Breast epithelium (tissue), 3 donors: ENCODE results near the gene VGLL4.

Experiments
- CTCF ChIP-seq, 3 donors: fragments of 450-650 bp; IDR thresholded peaks; one replicate each; pipeline ENCODE4 v1.5.1; 2016 to 2017; ENCODE audit warnings: antibody characterized with exemption in 3 of 3, mild to moderate bottlenecking in 3 of 3, moderate library complexity in 3 of 3
- POLR2AphosphoS5 ChIP-seq, 3 donors: sonication (generic); formaldehyde crosslinking; IDR thresholded peaks; one replicate each; pipeline ENCODE4 v1.6.1; 2017; ENCODE audit warnings: antibody characterized with exemption in 3 of 3

GRCh38 chr3:11632564-11632963 lies 11.2 kb downstream of the VGLL4 start:
- no peak for TF ChIP-seq CTCF (IDR thresholded peaks at IDR 0.05)
- no peak for TF ChIP-seq POLR2AphosphoS5 (IDR thresholded peaks at IDR 0.05)
